HEK293T (cell line): ENCODE data around the gene FAM120B.
"Not testable (repeated sequence)": the region's sequence is repeated elsewhere in the genome, so short reads cannot be mapped to it uniquely, and the experiment has no call there.

Source experiments
- ARNT ChIP-seq: fragments of 450-650 bp; IDR thresholded peaks from 2 replicates; pipeline ENCODE4 v1.6.1; 2017; ENCODE audit warnings: mild to moderate bottlenecking
- BHLHE40 ChIP-seq: fragments of 450-650 bp; IDR thresholded peaks from 2 replicates; pipeline ENCODE4 v1.6.1; 2016; ENCODE audit warnings: mild to moderate bottlenecking, moderate library complexity, borderline replicate concordance
- ELF4 ChIP-seq: fragments of 450-650 bp; IDR thresholded peaks from 2 replicates; pipeline ENCODE4 v1.6.1; 2017; ENCODE audit warnings: antibody characterized with exemption
- FOXA1 ChIP-seq: fragments of 450-650 bp; IDR thresholded peaks from 2 replicates; pipeline ENCODE4 v1.6.1; 2016; ENCODE audit warnings: mild to moderate bottlenecking
- FOXK2 ChIP-seq: fragments of 450-650 bp; IDR thresholded peaks from 2 replicates; pipeline ENCODE4 v1.6.1; 2016; ENCODE audit warnings: mild to moderate bottlenecking
- FOXM1 ChIP-seq: fragments of 450-650 bp; IDR thresholded peaks from 2 replicates; pipeline ENCODE4 v1.6.1; 2017; ENCODE audit warnings: mild to moderate bottlenecking, borderline replicate concordance
- HDGF ChIP-seq: fragments of 450-650 bp; IDR thresholded peaks from 2 replicates; pipeline ENCODE4 v1.6.1; 2017; ENCODE audit warnings: antibody characterized with exemption, borderline replicate concordance
- LEF1 ChIP-seq: fragments of 450-650 bp; IDR thresholded peaks from 2 replicates; pipeline ENCODE4 v1.6.1; 2017; ENCODE audit warnings: mild to moderate bottlenecking, borderline replicate concordance
- NFRKB ChIP-seq: fragments of 450-650 bp; IDR thresholded peaks from 2 replicates; pipeline ENCODE4 v1.6.1; 2016; ENCODE audit warnings: mild to moderate bottlenecking, moderate library complexity
- SP1 ChIP-seq: fragments of 450-650 bp; IDR thresholded peaks from 2 replicates; pipeline ENCODE4 v1.6.1; 2017
- SUZ12 ChIP-seq: fragments of 450-650 bp; IDR thresholded peaks from 2 replicates; pipeline ENCODE4 v1.6.1; 2016; ENCODE audit warnings: mild to moderate bottlenecking
- TARDBP ChIP-seq: fragments of 450-650 bp; IDR thresholded peaks from 2 replicates; pipeline ENCODE4 v1.6.1; 2016
- ZNF384 ChIP-seq: fragments of 450-650 bp; IDR thresholded peaks from 2 replicates; pipeline ENCODE4 v1.6.1; 2016
- TF ChIP-seq, protein P1 (sequence below): fragments of 450-650 bp; IDR thresholded peaks from 2 replicates; pipeline ENCODE4 v1.6.1; 2016

GRCh38 chr6:170399955-170400558, 93.5 kb downstream of the FAM120B start:
- TF ChIP-seq FOXA1, BHLHE40, SUZ12, TARDBP, SP1, ELF4, NFRKB, ARNT, ZNF384, FOXM1, LEF1, FOXK2, HDGF: not testable (repeated sequence)
- TF ChIP-seq, protein P1, sequence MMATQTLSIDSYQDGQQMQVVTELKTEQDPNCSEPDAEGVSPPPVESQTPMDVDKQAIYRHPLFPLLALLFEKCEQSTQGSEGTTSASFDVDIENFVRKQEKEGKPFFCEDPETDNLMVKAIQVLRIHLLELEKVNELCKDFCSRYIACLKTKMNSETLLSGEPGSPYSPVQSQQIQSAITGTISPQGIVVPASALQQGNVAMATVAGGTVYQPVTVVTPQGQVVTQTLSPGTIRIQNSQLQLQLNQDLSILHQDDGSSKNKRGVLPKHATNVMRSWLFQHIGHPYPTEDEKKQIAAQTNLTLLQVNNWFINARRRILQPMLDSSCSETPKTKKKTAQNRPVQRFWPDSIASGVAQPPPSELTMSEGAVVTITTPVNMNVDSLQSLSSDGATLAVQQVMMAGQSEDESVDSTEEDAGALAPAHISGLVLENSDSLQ = not testable (repeated sequence)
